H1 (cell line): Measurements from ENCODE around the gene SOCS6. TPM values are rescaled to one million over a fixed set of nuclear protein-coding genes. Genes with fewer than 3 reads are reported as not detected.

Experiments
- CTCF ChIA-PET: fragments of 300-600 bp; sonication (Branson Sonifier 250); formaldehyde crosslinking; loops from one replicate; lab custom pipeline; 2021; ENCODE audit not compliant: partially characterized antibody; lab: Charles Lee
- POLR2A ChIA-PET: fragments of 300-600 bp; sonication (Branson Sonifier 250); formaldehyde crosslinking; loops from one replicate; lab custom pipeline; 2021; ENCODE audit warnings: inconsistent platforms; ENCODE audit not compliant: partially characterized antibody; lab: Charles Lee
- DNase-seq, 2 experiments: peaks; one replicate each; pipeline versions ENCODE4 v3.0.0 to v3.0.0-alpha.2; 2010 to 2022; ENCODE audit warnings: low spot score in 2 of 2, low read depth in 1 of 2, mixed read lengths in 1 of 2
- FAIRE-seq: peaks from 2 replicates; lab custom pipeline; 2011; peaks lifted over from hg19 to GRCh38; lab: Jason Lieb, UNC
- H2AFZ ChIP-seq: 2 replicates; pipeline ENCODE4 v1.8.1; 2012; ENCODE audit warnings: low read length, inconsistent platforms
- H2AK5ac ChIP-seq: 2 replicates; pipeline ENCODE4 v1.6.1; 2013; ENCODE audit warnings: low read depth, low read length
- H2BK120ac ChIP-seq: replicated peaks from 2 replicates; pipeline ENCODE3; 2013; ENCODE audit warnings: low read depth, low read length, inconsistent platforms
- H2BK12ac ChIP-seq: 2 replicates; pipeline ENCODE4 v1.6.1; 2013; ENCODE audit warnings: low read depth, low read length
- H2BK15ac ChIP-seq: 2 replicates; pipeline ENCODE4 v1.6.1; 2013; ENCODE audit warnings: low read length
- H2BK20ac ChIP-seq: 2 replicates; pipeline ENCODE4 v1.6.1; 2013; ENCODE audit warnings: low read length
- H2BK5ac ChIP-seq: 2 replicates; pipeline ENCODE4 v1.6.1; 2013; ENCODE audit warnings: low read depth, low read length
- H3K14ac ChIP-seq: 2 replicates; pipeline ENCODE4 v1.6.1; 2013; ENCODE audit warnings: inconsistent platforms; ENCODE audit not compliant: insufficient read length
- H3K18ac ChIP-seq: 2 replicates; pipeline ENCODE4 v1.6.1; 2013; ENCODE audit warnings: low read length; ENCODE audit errors: extremely low read depth
- H3K23ac ChIP-seq: 2 replicates; pipeline ENCODE4 v1.6.1; 2013; ENCODE audit warnings: inconsistent platforms; ENCODE audit not compliant: insufficient read length
- H3K23me2 ChIP-seq: 2 replicates; pipeline ENCODE4 v1.6.1; 2013; ENCODE audit warnings: low read depth, low read length
- H3K27ac ChIP-seq: 2 replicates; pipeline ENCODE4 v1.6.1; 2011; ENCODE audit warnings: low read depth, low read length, inconsistent platforms
- H3K27me3 ChIP-seq, 4 experiments: replicated peaks in 1 of 4; 1 replicate in 1 of 4; 2 replicates in 3 of 4; pipeline versions ENCODE4 v1.6.1 to v1.8.1; 2011 to 2013; ENCODE audit warnings: low read length in 3 of 4, mild to moderate bottlenecking in 3 of 4, inconsistent platforms in 2 of 4, mixed read lengths in 2 of 4, moderate library complexity in 1 of 4; ENCODE audit not compliant: control insufficient read depth in 3 of 4, insufficient read depth in 3 of 4; ENCODE audit errors: extremely low read depth in 1 of 4
- H3K36me3 ChIP-seq, 4 experiments: 2 replicates each; pipeline versions ENCODE4 v1.6.1 to v1.8.1; 2011 to 2013; ENCODE audit warnings: mild to moderate bottlenecking in 4 of 4, low read length in 3 of 4, moderate library complexity in 2 of 4, control low read depth in 1 of 4, inconsistent platforms in 1 of 4; ENCODE audit not compliant: insufficient read depth in 4 of 4, control insufficient read depth in 2 of 4
- H3K4ac ChIP-seq: replicated peaks from 2 replicates; pipeline ENCODE3; 2013; ENCODE audit warnings: low read length, low read depth, mixed read lengths, inconsistent platforms; ENCODE audit not compliant: insufficient read length
- H3K4me1 ChIP-seq, 4 experiments: replicated peaks in 1 of 4; 1 replicate in 1 of 4; 2 replicates in 3 of 4; pipeline versions ENCODE4 v1.6.1 to v1.8.1; 2011 to 2013; ENCODE audit warnings: low read length in 3 of 4, inconsistent platforms in 2 of 4, mixed read lengths in 1 of 4; ENCODE audit not compliant: insufficient read depth in 4 of 4, control insufficient read depth in 3 of 4
- H3K4me2 ChIP-seq, 2 experiments: 2 replicates each; pipeline versions ENCODE4 v1.6.1 to v1.8.1; 2011 to 2013; ENCODE audit warnings: low read depth in 2 of 2, low read length in 2 of 2, control low read depth in 1 of 2, inconsistent platforms in 1 of 2, mild to moderate bottlenecking in 1 of 2; ENCODE audit not compliant: insufficient read depth in 1 of 2
- H3K4me3 ChIP-seq, 4 experiments: fragments of 200-600, 300-600 bp in 1 of 4; sonication (generic), shearing (Covaris generic), sonication (Bioruptor Twin) in 1 of 4; 2 replicates each; pipeline versions ENCODE4 v1.5.1 to v1.8.1; 2011 to 2016; ENCODE audit warnings: low read length in 4 of 4, low read depth in 3 of 4, control low read depth in 2 of 4, inconsistent platforms in 2 of 4, mild to moderate bottlenecking in 2 of 4, mixed read lengths in 1 of 4, moderate library complexity in 1 of 4; ENCODE audit not compliant: insufficient read depth in 2 of 4; ENCODE audit errors: extremely low read depth in 1 of 4
- H3K56ac ChIP-seq: replicated peaks from 2 replicates; pipeline ENCODE3; 2013; ENCODE audit warnings: low read depth, mild to moderate bottlenecking, mixed read lengths, low read length, inconsistent platforms; ENCODE audit not compliant: insufficient read length
- H3K79me1 ChIP-seq: 2 replicates; pipeline ENCODE4 v1.6.1; 2013; ENCODE audit warnings: low read depth, low read length, control low read depth
- H3K79me2 ChIP-seq, 2 experiments: 2 replicates each; pipeline versions ENCODE4 v1.6.1 to v1.8.1; 2012 to 2013; ENCODE audit warnings: low read length in 2 of 2, mild to moderate bottlenecking in 2 of 2, inconsistent platforms in 1 of 2; ENCODE audit not compliant: insufficient read depth in 2 of 2, control insufficient read depth in 1 of 2
- H3K9ac ChIP-seq, 4 experiments: replicated peaks in 1 of 4; 1 replicate in 1 of 4; 2 replicates in 3 of 4; pipeline versions ENCODE4 v1.6.1 to v1.8.1; 2011 to 2013; ENCODE audit warnings: low read depth in 3 of 4, low read length in 3 of 4, control low read depth in 2 of 4, mild to moderate bottlenecking in 2 of 4, moderate library complexity in 2 of 4, inconsistent platforms in 1 of 4; ENCODE audit errors: extremely low read depth in 1 of 4
- H3K9me3 ChIP-seq, 2 experiments: 2 replicates each; pipeline versions ENCODE4 v1.6.1 to v1.8.1; 2012 to 2013; ENCODE audit warnings: mild to moderate bottlenecking in 2 of 2, moderate library complexity in 2 of 2, control low read depth in 1 of 2, inconsistent platforms in 1 of 2, low read depth in 1 of 2, low read length in 1 of 2, mixed read lengths in 1 of 2; ENCODE audit not compliant: insufficient read depth in 2 of 2
- H4K20me1 ChIP-seq, 2 experiments: replicated peaks in 1 of 2; 2 replicates each; pipeline versions ENCODE3 to v1.8.1; 2011 to 2013; ENCODE audit warnings: inconsistent platforms in 2 of 2, low read length in 2 of 2, mild to moderate bottlenecking in 1 of 2; ENCODE audit not compliant: insufficient read depth in 2 of 2, control insufficient read depth in 1 of 2
- H4K5ac ChIP-seq: 2 replicates; pipeline ENCODE4 v1.6.1; 2013; ENCODE audit warnings: low read length, low read depth, mixed read lengths, inconsistent platforms; ENCODE audit not compliant: insufficient read length
- H4K8ac ChIP-seq: 2 replicates; pipeline ENCODE4 v1.8.0; 2013; ENCODE audit warnings: mild to moderate bottlenecking, moderate library complexity, low read length, inconsistent platforms; ENCODE audit not compliant: insufficient read depth; ENCODE audit errors: extremely low read depth
- H4K91ac ChIP-seq: replicated peaks from 2 replicates; pipeline ENCODE3; 2013; ENCODE audit warnings: low read length, mixed read lengths, inconsistent platforms; ENCODE audit not compliant: insufficient read length
- EP300 ChIP-seq, 2 experiments: IDR thresholded peaks; 1 replicate in 1 of 2; 2 replicates in 1 of 2; pipeline ENCODE4 v1.6.1; 2011 to 2012; ENCODE audit warnings: low read depth in 2 of 2, low read length in 2 of 2, mild to moderate bottlenecking in 2 of 2, borderline replicate concordance in 1 of 2, inconsistent platforms in 1 of 2, moderate library complexity in 1 of 2
- NANOG ChIP-seq: IDR thresholded peaks from 2 replicates; pipeline ENCODE4 v1.6.1; 2011; ENCODE audit warnings: low read length, low read depth, mild to moderate bottlenecking, inconsistent platforms; ENCODE audit not compliant: insufficient read depth, poor library complexity, severe bottlenecking
- SP4 ChIP-seq: IDR thresholded peaks from 2 replicates; pipeline ENCODE4 v1.6.1; 2012; ENCODE audit warnings: low read length, inconsistent platforms
- USF2 ChIP-seq: IDR thresholded peaks from 2 replicates; pipeline ENCODE4 v1.6.1; 2011; ENCODE audit warnings: low read length, improper control_type of control experiment
- WGBS, 2 experiments: shearing (Covaris generic) in 1 of 2; methylation state at CpG; one replicate each; pipeline versions ENCODE4 v1.1.6 to v1.1.7; 2013 to 2015; ENCODE audit warnings: low lambda C conversion rate in 2 of 2, mixed read lengths in 2 of 2, inconsistent platforms in 1 of 2, low coverage in 1 of 2, missing lambda C conversion rate in 1 of 2; ENCODE audit not compliant: insufficient replicate concordance in 2 of 2, insufficient coverage in 1 of 2, insufficient read length in 1 of 2; ENCODE audit errors: extremely low coverage in 1 of 2, missing lambda C conversion rate in 1 of 2; 5-methylcytosine and 5-hydroxymethylcytosine counted together
- polyA plus RNA-seq, 7 experiments: library from polyadenylated mRNA; depleted of rRNA in 3 of 7; stranded (reverse) in 5 of 7; unstranded in 2 of 7; fragments of >200 nt in 5 of 7; fragments of 200-250 nt in 2 of 7; gene quantifications; 1 replicate in 5 of 7; 2 replicates in 1 of 7; 4 replicates in 1 of 7; pipeline versions ENCODE4 v1.2.1 to v1.2.3, GENCODE V29; 2011 to 2013; ENCODE audit warnings: missing spikeins in 2 of 7, mixed read lengths in 2 of 7
- total RNA-seq: library from RNA; stranded (reverse); fragmentation: NEBNext Ultra II Directional; extraction: Animal tissue kit (Norgen Biotek cat#: 25700); gene quantifications from 2 replicates; pipeline ENCODE4 v1.2.1, GENCODE V29; 2021

SOCS6 gene
- total and polyA plus RNA-seq, 2 of the 8 experiments (the other 6 are each of a cell fraction or from before 2014, with no cell fraction given) = 9.1 to 22.9 TPM

GRCh38 chr18:70246061-70246466, 42.8 kb upstream of the SOCS6 start:
- Histone ChIP-seq H4K91ac (no peak overlapping the region), H3K79me2 (no peaks in the 10 kb centered on the region), H4K8ac (no peak overlapping the region), H3K9me3 (no peaks in the 10 kb centered on the region), H2AFZ (no peak overlapping the region), H3K9ac (no peak overlapping the region), H2BK20ac (no peak overlapping the region), H3K4me1 (no peaks in the 10 kb centered on the region), H3K23me2 (no peaks in the 10 kb centered on the region), H3K27ac (no peak overlapping the region), H3K18ac (no peak overlapping the region), H3K4me2 (no peak overlapping the region), H3K56ac (no peak overlapping the region), H2BK5ac (no peak overlapping the region), H2BK15ac (no peak overlapping the region), H3K79me1 (no peaks in the 10 kb centered on the region), H4K5ac (no peak overlapping the region), H3K23ac (no peak overlapping the region), H3K4me3 (no peak overlapping the region), H2BK120ac (no peak overlapping the region), H2AK5ac (no peak overlapping the region), H3K14ac (no peak overlapping the region), H3K36me3 (no peaks in the 10 kb centered on the region), H3K4ac (no peak overlapping the region), H2BK12ac (no peak overlapping the region), H4K20me1 (no peaks in the 10 kb centered on the region), H3K27me3 (no peaks in the 10 kb centered on the region)
- no peak for DNase-seq
- ChIA-PET POLR2A (no interaction called here), CTCF (interaction anchor here (1.0 to 1.4 kb wide), 2 partner anchors 15 to 24 kb away, joined by 3 read pairs; no protein-coding TSS in a partner anchor)
- no peak for TF ChIP-seq SP4
- TF ChIP-seq USF2 = no peak
- TF ChIP-seq NANOG = no peak
- TF ChIP-seq EP300 (IDR thresholded peaks at IDR 0.05; ENCODE audit: borderline replicate concordance in 1 of 2, low read depth in 2 of 2, low read length in 2 of 2) = no peak
- WGBS, 2 experiments = 87% methylated on average over 4 of the region's 4 CpGs; no CpG with 5 or more reads in 1 of the 2 experiments
- FAIRE-seq = no peak
